RWPE1 (cell line): Measurements from ENCODE around the gene PTPRF.

Experiments
- CTCF ChIA-PET: fragments of 350-600 bp; sonication (Branson Sonifier 250); formaldehyde crosslinking; extraction: SDS; loops from one replicate; lab custom pipeline; 2021; lab: Yijun Ruan, JAX
- POLR2A ChIA-PET: fragments of 400-600 bp; formaldehyde crosslinking; extraction: SDS; loops from one replicate; lab custom pipeline; 2020; ENCODE audit warnings: antibody characterized with exemption; ENCODE audit not compliant: low non-redundant PET; lab: Yijun Ruan, JAX
- DNase-seq: peaks from one replicate; pipeline ENCODE4 v3.0.0; 2012; ENCODE audit warnings: low spot score
- H3K27ac ChIP-seq: fragments of 450-650 bp; 2 replicates; pipeline ENCODE4 v1.5.1; 2017
- CTCF ChIP-seq: fragments of 450-650 bp; conservative IDR thresholded peaks from 2 replicates; pipeline ENCODE4 v1.5.1; 2017; ENCODE audit warnings: low read depth, mild to moderate bottlenecking

The PTPRF gene

GRCh38 chr1:43576521-43576920 is 45.8 kb downstream of the PTPRF start:
- peak overlapping the region; percentile 93 for H3K27ac ChIP-seq
- no peak for DNase-seq
- CTCF ChIA-PET = no interaction called here
- POLR2A ChIA-PET = no interaction called here
- TF ChIP-seq CTCF = no peak

GRCh38 chr1:43577655-43578542 is 47.2 kb downstream of the PTPRF start:
- ChIA-PET POLR2A (no interaction called here), CTCF (interaction anchor here (0.7 kb wide), 1 partner anchor 308 kb away, joined by 3 read pairs; no protein-coding TSS in a partner anchor)
- DNase-seq = no peak
- no peak for TF ChIP-seq CTCF
- H3K27ac ChIP-seq = peak overlapping the region; percentile 93

GRCh38 chr1:43580039-43580438 is 49.4 kb downstream of the PTPRF start:
- POLR2A ChIA-PET = no interaction called here
- no peak for TF ChIP-seq CTCF
- no peak for DNase-seq
- CTCF ChIA-PET = no interaction called here
- peak overlapping the region; percentile 93 for H3K27ac ChIP-seq

- CTCF ChIA-PET = no interaction called here
- peak; percentile 98 for DNase-seq
- H3K27ac ChIP-seq = peak overlapping the region; percentile 93
- no peak for TF ChIP-seq CTCF
- POLR2A ChIA-PET = no interaction called here
Measured at GRCh38 chr1:43582162-43582566, 51.5 kb downstream of the PTPRF start.

- TF ChIP-seq CTCF = no peak
- POLR2A ChIA-PET = no interaction called here
- no peak for DNase-seq
- CTCF ChIA-PET = no interaction called here
- H3K27ac ChIP-seq = peak overlapping the region; percentile 93
Measured at GRCh38 chr1:43583058-43583457, 52.4 kb downstream of the PTPRF start.

- H3K27ac ChIP-seq = peak overlapping the region; percentile 93
- CTCF ChIA-PET = no interaction called here
- no peak for TF ChIP-seq CTCF
- no peak for DNase-seq
- POLR2A ChIA-PET = no interaction called here
Measured at GRCh38 chr1:43584204-43584603, 53.5 kb downstream of the PTPRF start.
